ENCODE measurements around the gene SLC4A1. TPM values are rescaled to one million over a fixed set of nuclear protein-coding genes. Genes with fewer than 3 reads are reported as not detected.

Gene SLC4A1
- total RNA-seq, 1 donor from 2014 or later: not detected

- peaks cover 14% of the 10 kb centered on the region for H3K4me1 Mint-ChIP-seq (ENCODE audit: low read depth, unreplicated experiment)
- peaks cover 8% of the 10 kb centered on the region for H3K9me3 Mint-ChIP-seq (ENCODE audit: unreplicated experiment)
- no peaks in the 10 kb centered on the region for H3K36me3 Mint-ChIP-seq (ENCODE audit: unreplicated experiment)
- H3K27me3 Mint-ChIP-seq (ENCODE audit: unreplicated experiment): peaks cover 18% of the 10 kb centered on the region
- H3K27ac Mint-ChIP-seq (ENCODE audit: unreplicated experiment): peak overlapping the region; percentile 28
- no peak for DNase-seq
- TF ChIP-seq, protein P1, sequence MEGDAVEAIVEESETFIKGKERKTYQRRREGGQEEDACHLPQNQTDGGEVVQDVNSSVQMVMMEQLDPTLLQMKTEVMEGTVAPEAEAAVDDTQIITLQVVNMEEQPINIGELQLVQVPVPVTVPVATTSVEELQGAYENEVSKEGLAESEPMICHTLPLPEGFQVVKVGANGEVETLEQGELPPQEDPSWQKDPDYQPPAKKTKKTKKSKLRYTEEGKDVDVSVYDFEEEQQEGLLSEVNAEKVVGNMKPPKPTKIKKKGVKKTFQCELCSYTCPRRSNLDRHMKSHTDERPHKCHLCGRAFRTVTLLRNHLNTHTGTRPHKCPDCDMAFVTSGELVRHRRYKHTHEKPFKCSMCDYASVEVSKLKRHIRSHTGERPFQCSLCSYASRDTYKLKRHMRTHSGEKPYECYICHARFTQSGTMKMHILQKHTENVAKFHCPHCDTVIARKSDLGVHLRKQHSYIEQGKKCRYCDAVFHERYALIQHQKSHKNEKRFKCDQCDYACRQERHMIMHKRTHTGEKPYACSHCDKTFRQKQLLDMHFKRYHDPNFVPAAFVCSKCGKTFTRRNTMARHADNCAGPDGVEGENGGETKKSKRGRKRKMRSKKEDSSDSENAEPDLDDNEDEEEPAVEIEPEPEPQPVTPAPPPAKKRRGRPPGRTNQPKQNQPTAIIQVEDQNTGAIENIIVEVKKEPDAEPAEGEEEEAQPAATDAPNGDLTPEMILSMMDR (IDR thresholded peaks at IDR 0.05; ENCODE audit: partially characterized antibody, unreplicated experiment): no peak
- no peak overlapping the region for H3K4me3 Mint-ChIP-seq (ENCODE audit: unreplicated experiment)
Observed at GRCh38 chr17:44209786-44210341, 58.1 kb downstream of the SLC4A1 start.

- TF ChIP-seq, protein P1 (IDR thresholded peaks at IDR 0.05; ENCODE audit: partially characterized antibody, unreplicated experiment): no peak
- no peak overlapping the region for H3K4me3 Mint-ChIP-seq (ENCODE audit: unreplicated experiment)
- H3K27me3 Mint-ChIP-seq (ENCODE audit: unreplicated experiment): peaks cover 13% of the 10 kb centered on the region
- H3K36me3 Mint-ChIP-seq (ENCODE audit: unreplicated experiment): no peaks in the 10 kb centered on the region
- no peak for DNase-seq
- peaks cover 9% of the 10 kb centered on the region for H3K9me3 Mint-ChIP-seq (ENCODE audit: unreplicated experiment)
- H3K27ac Mint-ChIP-seq (ENCODE audit: unreplicated experiment): no peak overlapping the region
- peaks cover 19% of the 10 kb centered on the region for H3K4me1 Mint-ChIP-seq (ENCODE audit: low read depth, unreplicated experiment)
Observed at GRCh38 chr17:44207743-44208142, 60.2 kb downstream of the SLC4A1 start.

GRCh38 chr17:44207319-44207718, 60.6 kb downstream of the SLC4A1 start:
- Mint-ChIP-seq H3K27me3 (ENCODE audit: unreplicated experiment) (peaks cover 13% of the 10 kb centered on the region), H3K27ac (ENCODE audit: unreplicated experiment) (no peak overlapping the region), H3K4me1 (ENCODE audit: low read depth, unreplicated experiment) (peaks cover 18% of the 10 kb centered on the region), H3K9me3 (ENCODE audit: unreplicated experiment) (peaks cover 7% of the 10 kb centered on the region), H3K36me3 (ENCODE audit: unreplicated experiment) (no peaks in the 10 kb centered on the region), H3K4me3 (ENCODE audit: unreplicated experiment) (no peak overlapping the region)
- no peak for DNase-seq
- TF ChIP-seq, protein P1 (IDR thresholded peaks at IDR 0.05; ENCODE audit: partially characterized antibody, unreplicated experiment): no peak

DNA sequence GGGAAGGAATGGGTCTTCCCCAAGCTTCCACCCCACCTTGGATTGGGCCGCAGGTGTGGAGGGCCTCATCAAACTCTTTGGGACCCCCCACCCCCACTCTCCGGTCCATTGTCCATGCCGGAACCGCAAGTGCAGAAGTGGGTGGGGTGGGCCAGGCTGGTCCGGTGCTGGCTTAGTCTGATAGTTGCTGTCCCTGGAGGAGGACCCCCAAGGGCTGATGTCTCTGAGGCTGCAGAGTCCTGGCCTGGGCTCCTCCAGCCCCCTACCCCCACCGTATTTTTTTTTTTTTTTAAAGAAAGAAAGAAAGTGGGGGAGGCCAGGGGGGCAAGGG, 61.1 kb downstream of the SLC4A1 start:
- H3K27me3 Mint-ChIP-seq (ENCODE audit: unreplicated experiment): peaks cover 13% of the 10 kb centered on the region

More for the DNA sequence above, 61.1 kb downstream of the SLC4A1 start:
- DNase-seq: no peak
- peaks cover 14% of the 10 kb centered on the region for H3K4me1 Mint-ChIP-seq (ENCODE audit: low read depth, unreplicated experiment)
- no peaks in the 10 kb centered on the region for H3K36me3 Mint-ChIP-seq (ENCODE audit: unreplicated experiment)
- H3K27ac Mint-ChIP-seq (ENCODE audit: unreplicated experiment): no peak overlapping the region
- peaks cover 8% of the 10 kb centered on the region for H3K9me3 Mint-ChIP-seq (ENCODE audit: unreplicated experiment)
- no peak overlapping the region for H3K4me3 Mint-ChIP-seq (ENCODE audit: unreplicated experiment)
- TF ChIP-seq, protein P1 (IDR thresholded peaks at IDR 0.05; ENCODE audit: partially characterized antibody, unreplicated experiment): no peak
